ENCODE data around the gene MGMT.

The MGMT gene

GRCh38 chr10:129495698-129496097, 28.7 kb downstream of the MGMT start:
- DNase-seq = no peak

GRCh38 chr10:129497013-129497412, 30.0 kb downstream of the MGMT start:
- DNase-seq = no peak

- no peak for DNase-seq
Measured at GRCh38 chr10:129498680-129499079, 31.6 kb downstream of the MGMT start.

GRCh38 chr10:129500617-129501339, 33.7 kb downstream of the MGMT start:
- no peak for DNase-seq

- DNase-seq = no peak
Measured at GRCh38 chr10:129501652-129502436, 34.8 kb downstream of the MGMT start.

- no peak for DNase-seq
Measured at GRCh38 chr10:129502448-129502847, 35.4 kb downstream of the MGMT start.

- no peak for DNase-seq
Measured at GRCh38 chr10:129505500-129506075, 38.5 kb downstream of the MGMT start.

GRCh38 chr10:129506101-129506797, 39.2 kb downstream of the MGMT start:
- no peak for DNase-seq

GRCh38 chr10:129507216-129507889, 40.3 kb downstream of the MGMT start:
- DNase-seq = no peak

- no peak for DNase-seq
Measured at GRCh38 chr10:129509155-129509554, 42.1 kb downstream of the MGMT start.

GRCh38 chr10:129509835-129510234, 42.8 kb downstream of the MGMT start:
- DNase-seq = no peak

- DNase-seq = no peak
Measured at GRCh38 chr10:129511086-129511485, 44.0 kb downstream of the MGMT start.

GRCh38 chr10:129511758-129512157, 44.7 kb downstream of the MGMT start:
- no peak for DNase-seq

- no peak for DNase-seq
Measured at GRCh38 chr10:129513312-129513711, 46.3 kb downstream of the MGMT start.

GRCh38 chr10:129514568-129515451, 47.8 kb downstream of the MGMT start:
- DNase-seq = no peak

- DNase-seq = no peak
Measured at GRCh38 chr10:129516846-129517679, 50.0 kb downstream of the MGMT start.

- no peak for DNase-seq
Measured at GRCh38 chr10:129517680-129518057, 50.6 kb downstream of the MGMT start.

- DNase-seq = no peak
Measured at GRCh38 chr10:129518793-129519192, 51.8 kb downstream of the MGMT start.

GRCh38 chr10:129520440-129521080, 53.5 kb downstream of the MGMT start:
- DNase-seq = no peak
